GM10248 (cell line): Measurements from ENCODE around the gene FHIT.

ENCODE experiments used
- CTCF ChIA-PET: fragments of 300-600 bp; sonication (Branson Sonifier 250); formaldehyde crosslinking; extraction: SDS; loops from one replicate; lab custom pipeline; 2021; ENCODE audit warnings: antibody characterized with exemption; lab: Yijun Ruan, JAX
- POLR2A ChIA-PET: fragments of 350-650 bp; sonication (Branson Sonifier 250); formaldehyde crosslinking; extraction: SDS; loops from one replicate; lab custom pipeline; 2020; ENCODE audit warnings: antibody characterized with exemption; lab: Yijun Ruan, JAX
- DNase-seq: peaks from one replicate; pipeline ENCODE4 v3.0.0; 2012; ENCODE audit errors: extremely low spot score
- TF ChIP-seq, protein P1 (sequence below): IDR thresholded peaks from 2 replicates; pipeline ENCODE4 v1.5.1; 2012; ENCODE audit warnings: mild to moderate bottlenecking, low read depth; ENCODE audit errors: extremely low read depth, missing control alignments, control extremely low read depth

Gene FHIT

DNA sequence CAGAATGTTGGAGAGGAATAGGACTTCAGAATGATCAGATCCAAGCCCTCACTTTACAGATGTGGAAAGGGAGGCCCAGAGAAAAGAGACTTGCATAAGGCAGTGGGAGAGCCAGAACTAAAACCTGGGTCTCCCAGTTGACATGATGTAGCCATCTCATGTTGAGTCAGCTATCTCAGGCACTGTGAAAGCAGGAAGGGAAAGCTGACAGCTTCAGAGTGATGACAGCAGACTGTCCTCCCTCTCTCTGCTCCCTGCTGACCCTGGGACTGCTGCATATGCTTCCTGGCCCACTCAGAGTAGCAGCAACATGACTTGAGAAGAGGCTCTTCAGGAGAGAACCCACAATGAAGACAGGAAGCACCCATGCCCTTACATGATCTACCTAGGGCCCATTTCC is 14.7 kb downstream of the FHIT start:
- POLR2A ChIA-PET, result no interaction called here
- DNase-seq, result peak; percentile 54
- CTCF ChIA-PET, result interaction anchor here (1.0 to 3.4 kb wide), 6 partner anchors 10 to 231 kb away, joined by 3 to 12 read pairs (median 4); no protein-coding TSS in a partner anchor
- TF ChIP-seq, protein P1, sequence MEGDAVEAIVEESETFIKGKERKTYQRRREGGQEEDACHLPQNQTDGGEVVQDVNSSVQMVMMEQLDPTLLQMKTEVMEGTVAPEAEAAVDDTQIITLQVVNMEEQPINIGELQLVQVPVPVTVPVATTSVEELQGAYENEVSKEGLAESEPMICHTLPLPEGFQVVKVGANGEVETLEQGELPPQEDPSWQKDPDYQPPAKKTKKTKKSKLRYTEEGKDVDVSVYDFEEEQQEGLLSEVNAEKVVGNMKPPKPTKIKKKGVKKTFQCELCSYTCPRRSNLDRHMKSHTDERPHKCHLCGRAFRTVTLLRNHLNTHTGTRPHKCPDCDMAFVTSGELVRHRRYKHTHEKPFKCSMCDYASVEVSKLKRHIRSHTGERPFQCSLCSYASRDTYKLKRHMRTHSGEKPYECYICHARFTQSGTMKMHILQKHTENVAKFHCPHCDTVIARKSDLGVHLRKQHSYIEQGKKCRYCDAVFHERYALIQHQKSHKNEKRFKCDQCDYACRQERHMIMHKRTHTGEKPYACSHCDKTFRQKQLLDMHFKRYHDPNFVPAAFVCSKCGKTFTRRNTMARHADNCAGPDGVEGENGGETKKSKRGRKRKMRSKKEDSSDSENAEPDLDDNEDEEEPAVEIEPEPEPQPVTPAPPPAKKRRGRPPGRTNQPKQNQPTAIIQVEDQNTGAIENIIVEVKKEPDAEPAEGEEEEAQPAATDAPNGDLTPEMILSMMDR, result no peak

DNA sequence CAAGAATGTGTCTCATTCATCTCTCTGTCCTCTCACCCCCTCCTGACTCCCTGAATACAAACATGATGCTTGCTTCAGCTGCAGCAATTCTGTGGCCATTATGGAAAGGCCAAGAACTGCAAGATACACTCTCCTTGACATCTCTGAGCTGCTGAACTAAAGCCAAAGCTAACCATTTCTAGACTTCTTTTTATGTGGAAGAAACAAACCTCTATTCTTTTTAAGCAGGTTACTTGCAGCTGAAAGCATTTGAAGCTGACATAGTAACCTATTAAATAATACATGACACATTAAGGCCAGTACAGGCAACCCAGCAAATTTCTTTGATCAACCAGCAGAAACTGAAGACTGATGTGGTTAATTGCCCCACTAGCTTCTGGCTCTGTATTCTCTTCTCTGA is 17.5 kb downstream of the FHIT start:
- CTCF ChIA-PET, result interaction anchor here (1.0 kb wide), 1 partner anchor 61 kb away, joined by 3 read pairs; no protein-coding TSS in a partner anchor
- TF ChIP-seq, protein P1, result no peak

DNA sequence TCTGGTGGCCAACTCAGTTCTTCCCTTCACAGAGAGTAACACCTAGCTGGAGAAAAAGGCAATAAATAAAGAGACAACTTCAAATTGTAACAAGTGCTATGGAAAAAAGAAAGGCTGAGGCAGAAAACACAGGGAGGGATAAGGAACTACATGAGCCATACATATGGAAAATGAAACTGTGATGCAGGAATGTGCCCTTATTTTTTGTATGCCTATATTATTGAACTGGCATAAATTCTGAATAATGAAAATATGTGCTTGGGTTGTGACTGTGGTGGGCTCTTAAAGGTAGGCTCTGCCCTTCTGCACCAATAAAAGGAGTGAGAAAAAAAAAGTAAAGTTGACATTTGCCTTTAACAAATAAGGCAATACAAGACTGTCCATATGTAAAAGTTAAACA is 19.6 kb downstream of the FHIT start:
- DNase-seq, result no peak
- ChIA-PET CTCF (no interaction called here), POLR2A (no interaction called here)
- TF ChIP-seq, protein P1, result no peak

More for the DNA sequence above, 17.5 kb downstream of the FHIT start:
- POLR2A ChIA-PET, result no interaction called here
- no peak for DNase-seq

DNA sequence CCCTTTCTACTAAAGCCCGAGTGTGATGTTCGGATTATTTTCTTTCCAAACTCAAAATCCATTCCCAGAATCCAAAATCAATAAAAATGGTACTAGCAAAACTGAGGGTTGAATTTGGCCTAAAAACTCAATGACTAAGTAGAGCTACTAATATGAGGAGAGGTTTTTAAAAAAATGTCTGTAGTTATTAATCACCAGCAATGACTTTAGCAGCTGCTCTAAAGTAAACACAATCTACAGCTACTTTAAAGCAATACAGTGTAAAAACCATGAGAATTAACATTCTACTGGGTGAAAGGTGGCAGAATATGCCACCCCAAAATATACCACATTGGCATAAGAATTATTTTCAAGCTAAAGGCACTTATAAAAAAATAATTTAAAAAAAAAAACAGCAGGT is 23.5 kb downstream of the FHIT start:
- CTCF ChIA-PET, result interaction anchor here (3.1 kb wide), 1 partner anchor 10 kb away, joined by 10 read pairs; no protein-coding TSS in a partner anchor
- TF ChIP-seq, protein P1, result no peak

DNA sequence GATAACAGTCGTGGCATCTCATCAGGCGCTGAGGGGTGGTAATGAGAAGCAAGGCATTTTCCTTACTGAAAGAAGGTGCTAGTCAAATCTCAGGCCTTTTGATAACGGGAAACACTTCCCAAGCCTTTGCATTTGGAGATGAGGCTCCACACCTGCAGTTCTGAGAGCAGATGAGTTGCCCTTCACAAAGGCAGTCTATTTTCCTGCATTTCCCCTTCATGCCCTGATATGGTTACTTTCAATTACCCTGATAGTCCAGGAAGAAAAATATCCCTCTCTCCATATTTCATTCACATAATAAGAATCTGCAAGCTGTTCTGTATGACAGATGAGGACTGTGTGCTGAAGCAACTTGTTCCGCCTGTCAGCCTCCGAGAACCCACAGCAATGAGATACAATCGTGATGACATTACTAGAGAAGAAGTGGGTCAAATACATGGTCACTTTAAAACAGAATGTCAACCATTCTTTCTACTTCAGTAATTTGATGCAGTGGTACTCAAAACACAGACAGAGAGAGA is 25.0 kb downstream of the FHIT start:
- POLR2A ChIA-PET, result no interaction called here
- CTCF ChIA-PET, result interaction anchor here (3.1 kb wide), 1 partner anchor 11 kb away, joined by 10 read pairs; no protein-coding TSS in a partner anchor
- TF ChIP-seq, protein P1, result no peak
- no peak for DNase-seq

More for the DNA sequence above, 23.5 kb downstream of the FHIT start:
- POLR2A ChIA-PET, result no interaction called here
- DNase-seq, result no peak

DNA sequence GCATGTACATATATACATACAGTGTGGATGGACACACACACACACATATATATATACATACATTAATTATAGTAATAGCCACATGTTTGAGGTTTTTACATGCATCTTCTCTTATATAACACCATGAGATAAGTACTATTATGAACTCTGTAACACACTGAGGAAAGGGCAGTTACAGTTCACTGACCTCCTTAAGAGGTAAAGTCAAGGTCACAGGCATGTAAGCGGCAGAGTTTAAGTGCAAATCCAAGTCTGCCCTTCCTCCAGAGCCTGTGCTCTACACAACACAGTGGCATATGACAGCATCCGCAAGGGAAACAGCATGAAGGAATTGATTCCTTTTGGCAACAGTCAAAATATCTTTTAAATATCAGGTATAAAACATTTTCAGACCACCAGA is 26.4 kb downstream of the FHIT start:
- TF ChIP-seq, protein P1, result no peak
- ChIA-PET POLR2A (no interaction called here), CTCF (interaction anchor here (1.0 to 2.4 kb wide), 2 partner anchors 11 to 24 kb away, joined by 3 to 12 read pairs; no protein-coding TSS in a partner anchor)
- DNase-seq, result no peak
